Tibial nerve (tissue), 4 donors: ENCODE measurements around the gene CHST10.

Experiments
- EP300 ChIP-seq, 2 donors: sonication (generic); formaldehyde crosslinking; IDR thresholded peaks; one replicate each; pipeline ENCODE4 v1.6.1; 2017; ENCODE audit warnings: antibody characterized with exemption in 2 of 2, mild to moderate bottlenecking in 1 of 2
- TF ChIP-seq, protein P1 (sequence below), 5 experiments: fragments of 200-600 bp in 3 of 5; fragments of 450-650 bp in 2 of 5; sonication (generic) in 3 of 5; IDR thresholded peaks; one replicate each; pipeline ENCODE4 v1.5.1; 2016 to 2019; ENCODE audit warnings: antibody characterized with exemption in 5 of 5, mild to moderate bottlenecking in 3 of 5, moderate library complexity in 2 of 5

DNA sequence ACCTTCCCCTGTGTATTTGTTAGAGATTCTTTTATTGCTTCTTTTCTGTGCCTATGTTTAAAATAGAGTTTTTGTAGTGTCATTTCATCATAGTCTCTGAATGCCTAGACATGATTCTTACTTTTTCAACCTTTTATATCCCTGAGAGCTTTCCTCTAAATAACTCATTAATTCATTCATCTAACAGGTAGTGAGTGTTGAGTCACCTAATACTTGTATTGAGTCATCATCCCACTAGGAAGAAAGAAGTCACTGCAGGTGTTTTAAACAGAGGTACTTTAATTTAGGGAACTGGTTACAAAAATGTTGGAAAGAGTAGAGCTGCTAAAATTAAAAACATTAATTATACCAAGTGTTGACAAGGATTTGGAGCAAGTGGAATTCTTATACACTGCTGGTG is 34.3 kb upstream of the CHST10 start:
- TF ChIP-seq, protein P1, sequence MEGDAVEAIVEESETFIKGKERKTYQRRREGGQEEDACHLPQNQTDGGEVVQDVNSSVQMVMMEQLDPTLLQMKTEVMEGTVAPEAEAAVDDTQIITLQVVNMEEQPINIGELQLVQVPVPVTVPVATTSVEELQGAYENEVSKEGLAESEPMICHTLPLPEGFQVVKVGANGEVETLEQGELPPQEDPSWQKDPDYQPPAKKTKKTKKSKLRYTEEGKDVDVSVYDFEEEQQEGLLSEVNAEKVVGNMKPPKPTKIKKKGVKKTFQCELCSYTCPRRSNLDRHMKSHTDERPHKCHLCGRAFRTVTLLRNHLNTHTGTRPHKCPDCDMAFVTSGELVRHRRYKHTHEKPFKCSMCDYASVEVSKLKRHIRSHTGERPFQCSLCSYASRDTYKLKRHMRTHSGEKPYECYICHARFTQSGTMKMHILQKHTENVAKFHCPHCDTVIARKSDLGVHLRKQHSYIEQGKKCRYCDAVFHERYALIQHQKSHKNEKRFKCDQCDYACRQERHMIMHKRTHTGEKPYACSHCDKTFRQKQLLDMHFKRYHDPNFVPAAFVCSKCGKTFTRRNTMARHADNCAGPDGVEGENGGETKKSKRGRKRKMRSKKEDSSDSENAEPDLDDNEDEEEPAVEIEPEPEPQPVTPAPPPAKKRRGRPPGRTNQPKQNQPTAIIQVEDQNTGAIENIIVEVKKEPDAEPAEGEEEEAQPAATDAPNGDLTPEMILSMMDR (IDR thresholded peaks at IDR 0.05): no peak
- TF ChIP-seq EP300 (IDR thresholded peaks at IDR 0.05): no peak
